ENCODE measurements around the gene TMEM135.

- TF ChIP-seq POLR2A (IDR thresholded peaks at IDR 0.05; ENCODE audit: low read depth, low read length) (no peak), POLR2AphosphoS5 (IDR thresholded peaks at IDR 0.05; ENCODE audit: low read depth, low read length) (no peak), TAF1 (IDR thresholded peaks at IDR 0.05; ENCODE audit: borderline replicate concordance, low read depth, low read length) (no peak)
These were observed 34.8 kb upstream of the TMEM135 start for GRCh38 chr11:87002918-87003317.
